Cardiac fibroblast (primary cell): ENCODE data around the gene LYRM7.

Experiments
- DNase-seq, 2 donors: peaks; one replicate each; pipeline versions ENCODE4 v3.0.0 to v3.0.0-alpha.2; 2010; ENCODE audit warnings: low read depth in 2 of 2
- H3K4me3 ChIP-seq, 2 donors: replicated peaks in 1 of 2; 1 replicate in 1 of 2; 2 replicates in 1 of 2; pipeline ENCODE4 v1.5.1; 2011; ENCODE audit warnings: low read depth in 2 of 2, low read length in 2 of 2, mild to moderate bottlenecking in 2 of 2, moderate library complexity in 1 of 2
- TF ChIP-seq, protein P1 (sequence below): IDR thresholded peaks from one replicate; pipeline ENCODE4 v1.5.1; 2011; ENCODE audit warnings: low read depth, mild to moderate bottlenecking, low read length, inconsistent platforms

Gene LYRM7

DNA sequence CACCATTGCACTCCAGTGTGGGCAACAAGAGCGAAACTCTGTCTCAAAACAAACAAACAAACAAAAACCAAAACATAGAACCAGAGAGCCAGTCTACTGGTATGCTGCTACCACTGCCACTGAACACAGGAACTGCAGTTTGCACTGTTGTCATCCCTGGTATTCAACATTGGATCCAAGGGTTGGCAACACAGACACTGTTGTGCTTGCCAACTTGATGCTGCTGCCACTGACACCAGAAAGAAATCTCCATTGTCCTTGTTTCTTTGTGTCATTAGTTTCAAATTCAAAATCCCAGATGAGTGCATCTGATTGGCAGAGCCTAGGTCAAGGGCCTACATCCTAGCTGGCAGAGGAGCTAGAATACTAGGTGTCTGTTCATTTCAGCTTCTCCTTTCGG lies 21.9 kb upstream of the LYRM7 start:
- H3K4me3 ChIP-seq, result no peak overlapping the region
- DNase-seq, result no peak
- TF ChIP-seq, protein P1, sequence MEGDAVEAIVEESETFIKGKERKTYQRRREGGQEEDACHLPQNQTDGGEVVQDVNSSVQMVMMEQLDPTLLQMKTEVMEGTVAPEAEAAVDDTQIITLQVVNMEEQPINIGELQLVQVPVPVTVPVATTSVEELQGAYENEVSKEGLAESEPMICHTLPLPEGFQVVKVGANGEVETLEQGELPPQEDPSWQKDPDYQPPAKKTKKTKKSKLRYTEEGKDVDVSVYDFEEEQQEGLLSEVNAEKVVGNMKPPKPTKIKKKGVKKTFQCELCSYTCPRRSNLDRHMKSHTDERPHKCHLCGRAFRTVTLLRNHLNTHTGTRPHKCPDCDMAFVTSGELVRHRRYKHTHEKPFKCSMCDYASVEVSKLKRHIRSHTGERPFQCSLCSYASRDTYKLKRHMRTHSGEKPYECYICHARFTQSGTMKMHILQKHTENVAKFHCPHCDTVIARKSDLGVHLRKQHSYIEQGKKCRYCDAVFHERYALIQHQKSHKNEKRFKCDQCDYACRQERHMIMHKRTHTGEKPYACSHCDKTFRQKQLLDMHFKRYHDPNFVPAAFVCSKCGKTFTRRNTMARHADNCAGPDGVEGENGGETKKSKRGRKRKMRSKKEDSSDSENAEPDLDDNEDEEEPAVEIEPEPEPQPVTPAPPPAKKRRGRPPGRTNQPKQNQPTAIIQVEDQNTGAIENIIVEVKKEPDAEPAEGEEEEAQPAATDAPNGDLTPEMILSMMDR, result no peak

DNA sequence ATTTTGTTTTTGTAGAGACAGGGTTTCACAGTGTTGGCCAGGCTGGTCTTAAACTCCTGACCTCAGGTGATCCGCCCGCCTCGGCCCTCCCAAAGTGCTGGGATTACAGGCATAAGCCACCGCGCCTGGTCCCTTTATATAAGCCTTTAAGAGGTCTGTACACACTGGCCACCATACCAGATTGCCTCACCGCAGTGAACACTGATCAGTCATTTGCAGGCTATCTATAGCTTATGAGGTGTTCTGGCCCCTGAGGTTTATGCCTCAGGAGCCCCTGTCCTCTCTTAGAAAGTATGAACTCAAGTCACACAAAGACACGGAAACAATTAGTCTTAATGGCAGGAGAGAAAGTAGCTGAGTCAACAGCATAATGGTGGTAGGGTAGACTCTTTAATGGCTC lies 20.3 kb upstream of the LYRM7 start:
- TF ChIP-seq, protein P1, result no peak
- no peak overlapping the region for H3K4me3 ChIP-seq
- DNase-seq, result no peak

DNA sequence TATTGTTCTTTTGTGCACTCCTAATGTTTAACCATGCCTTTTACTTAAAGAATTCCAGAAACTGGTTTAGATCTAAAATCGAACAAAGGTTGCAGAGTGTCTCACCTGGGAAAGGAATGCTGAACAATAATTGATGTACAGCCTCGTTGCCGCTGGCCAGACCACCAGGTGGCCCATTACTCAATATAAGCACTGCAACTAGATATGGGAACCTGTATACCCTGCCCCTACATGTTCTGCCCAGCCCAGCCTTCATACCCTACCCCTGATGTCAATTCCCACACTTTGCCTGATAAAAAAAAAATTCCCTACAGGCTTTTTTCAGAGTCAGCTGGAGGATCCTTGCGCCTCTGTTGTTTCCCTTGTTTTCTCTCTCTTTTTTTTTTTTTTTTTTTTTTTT lies 19.5 kb upstream of the LYRM7 start:
- no peak overlapping the region for H3K4me3 ChIP-seq
- no peak for DNase-seq
- TF ChIP-seq, protein P1, result no peak

DNA sequence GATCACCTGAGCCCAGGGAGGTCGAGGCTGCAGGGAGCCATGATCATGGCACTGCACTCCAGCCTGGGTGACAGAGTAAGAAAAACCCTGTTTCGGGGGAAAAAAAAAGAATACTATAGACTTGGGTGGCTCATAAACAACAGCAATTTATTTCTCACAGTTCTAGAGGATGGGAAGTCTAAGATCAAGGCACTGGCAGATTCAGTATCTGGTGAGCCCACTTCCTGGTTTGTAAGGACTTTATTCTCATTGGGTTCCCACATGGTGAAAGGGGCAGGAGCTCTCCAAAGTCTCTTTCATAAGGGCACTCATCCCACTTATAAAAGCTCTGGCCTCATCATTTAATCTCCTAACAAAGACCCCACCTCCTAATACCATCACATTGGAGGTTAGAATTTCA lies 14.4 kb upstream of the LYRM7 start:
- DNase-seq, result no peak
- H3K4me3 ChIP-seq, result no peak overlapping the region
- TF ChIP-seq, protein P1, result no peak

DNA sequence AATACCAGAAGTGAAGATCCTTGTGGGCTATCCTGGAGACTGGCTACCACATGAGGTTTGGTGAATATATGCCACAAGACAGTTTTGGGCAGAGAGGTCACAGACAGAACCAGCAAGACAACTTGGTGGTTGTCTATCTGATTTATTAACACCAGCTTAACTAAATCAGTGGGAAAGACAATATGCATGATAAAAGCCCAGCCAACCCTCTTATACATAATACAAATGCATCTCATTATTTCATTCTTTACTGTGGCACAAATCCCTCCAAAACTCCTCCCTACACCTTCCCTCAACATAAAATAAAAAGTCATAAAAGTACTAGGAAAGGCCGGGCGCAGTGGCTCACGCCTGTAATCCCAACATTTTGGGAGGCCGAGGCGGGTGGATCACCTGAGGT lies 13.8 kb upstream of the LYRM7 start:
- TF ChIP-seq, protein P1, result no peak
- no peak overlapping the region for H3K4me3 ChIP-seq
- DNase-seq, result no peak

DNA sequence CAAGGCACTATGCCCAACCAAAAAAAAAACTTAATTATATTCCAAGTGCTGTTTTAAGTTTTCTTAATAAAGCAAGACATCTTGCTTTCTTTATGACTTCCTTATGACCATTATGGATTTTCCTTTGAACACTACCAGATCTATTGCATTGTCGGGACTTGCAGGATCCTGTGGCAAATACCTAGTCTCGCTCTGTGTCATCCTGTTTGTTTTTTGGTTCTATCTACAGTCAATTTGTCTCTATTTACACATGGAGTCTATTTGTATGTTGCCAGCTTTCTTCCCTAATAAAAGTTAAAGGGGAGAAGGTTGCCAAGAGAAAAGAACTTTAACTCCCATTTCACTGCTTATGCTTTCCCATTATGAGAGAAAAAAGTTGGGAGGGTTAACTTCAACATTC lies 10.6 kb upstream of the LYRM7 start:
- no peak overlapping the region for H3K4me3 ChIP-seq
- DNase-seq, result no peak
- TF ChIP-seq, protein P1, result no peak
